ENCODE data around the gene PTGFR. TPM values are rescaled to one million over a fixed set of nuclear protein-coding genes. Genes with fewer than 3 reads are reported as not detected.

PTGFR gene
- total RNA-seq, 2 donors from 2014 or later = 0.35 to 1.1 TPM

DNA sequence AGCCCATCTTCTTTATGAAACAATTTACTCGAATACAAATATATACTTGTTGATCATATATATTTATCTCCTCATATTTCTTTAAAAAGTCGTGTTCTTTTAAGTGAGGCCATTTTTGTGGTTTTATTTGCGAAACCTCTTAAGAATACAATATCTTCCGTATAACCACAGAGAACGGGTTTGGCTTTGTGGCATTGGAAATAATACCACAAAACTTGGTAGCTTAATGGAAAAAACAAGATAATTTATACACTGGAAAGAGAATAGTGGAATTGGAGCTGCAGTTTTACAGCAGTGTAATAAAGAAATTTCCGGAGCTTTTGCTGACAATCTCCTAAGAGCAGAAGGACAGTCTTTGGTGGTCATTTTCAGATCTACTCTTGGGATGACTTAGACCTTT, 29.4 kb downstream of the PTGFR start:
- Histone ChIP-seq H3K4me1 (no peaks in the 10 kb centered on the region), H3K9ac (ENCODE audit: low read depth in 2 of 2, low read length in 2 of 2) (no peak overlapping the region), H3K27ac (no peak overlapping the region), H3K4me3 (no peak overlapping the region), H3K9me3 (no peaks in the 10 kb centered on the region), H3K36me3 (no peaks in the 10 kb centered on the region), H3K27me3 (no peaks in the 10 kb centered on the region)
- intact Hi-C loops (cut with DNase I) = no loop called here
- DNase-seq = no peak
- TF ChIP-seq, protein P1, sequence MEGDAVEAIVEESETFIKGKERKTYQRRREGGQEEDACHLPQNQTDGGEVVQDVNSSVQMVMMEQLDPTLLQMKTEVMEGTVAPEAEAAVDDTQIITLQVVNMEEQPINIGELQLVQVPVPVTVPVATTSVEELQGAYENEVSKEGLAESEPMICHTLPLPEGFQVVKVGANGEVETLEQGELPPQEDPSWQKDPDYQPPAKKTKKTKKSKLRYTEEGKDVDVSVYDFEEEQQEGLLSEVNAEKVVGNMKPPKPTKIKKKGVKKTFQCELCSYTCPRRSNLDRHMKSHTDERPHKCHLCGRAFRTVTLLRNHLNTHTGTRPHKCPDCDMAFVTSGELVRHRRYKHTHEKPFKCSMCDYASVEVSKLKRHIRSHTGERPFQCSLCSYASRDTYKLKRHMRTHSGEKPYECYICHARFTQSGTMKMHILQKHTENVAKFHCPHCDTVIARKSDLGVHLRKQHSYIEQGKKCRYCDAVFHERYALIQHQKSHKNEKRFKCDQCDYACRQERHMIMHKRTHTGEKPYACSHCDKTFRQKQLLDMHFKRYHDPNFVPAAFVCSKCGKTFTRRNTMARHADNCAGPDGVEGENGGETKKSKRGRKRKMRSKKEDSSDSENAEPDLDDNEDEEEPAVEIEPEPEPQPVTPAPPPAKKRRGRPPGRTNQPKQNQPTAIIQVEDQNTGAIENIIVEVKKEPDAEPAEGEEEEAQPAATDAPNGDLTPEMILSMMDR (IDR thresholded peaks at IDR 0.05) = no peak

DNA sequence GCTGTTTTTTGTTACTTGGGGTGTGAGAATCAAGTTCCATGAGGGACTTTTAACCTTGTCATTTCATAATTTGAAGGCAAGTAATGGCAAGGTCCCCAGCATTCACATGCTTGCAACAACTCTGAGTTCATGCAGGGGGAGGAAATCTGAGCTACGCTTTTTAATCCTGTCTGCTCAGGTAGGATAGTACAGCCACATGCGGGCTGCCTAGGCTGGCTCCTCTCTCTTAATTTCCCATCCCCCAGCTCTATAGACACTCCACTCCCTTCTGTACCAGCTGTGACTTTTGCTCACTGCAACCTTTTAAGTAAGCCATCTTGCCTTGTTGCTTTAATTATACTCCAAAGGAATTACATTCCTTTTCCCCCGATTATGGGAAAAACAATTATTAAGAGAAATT, 30.1 kb downstream of the PTGFR start:
- Histone ChIP-seq H3K36me3 (no peaks in the 10 kb centered on the region), H3K4me3 (no peak overlapping the region), H3K9ac (ENCODE audit: low read depth in 2 of 2, low read length in 2 of 2) (no peak overlapping the region), H3K27ac (no peak overlapping the region), H3K27me3 (no peaks in the 10 kb centered on the region), H3K4me1 (no peaks in the 10 kb centered on the region), H3K9me3 (no peaks in the 10 kb centered on the region)
- DNase-seq = no peak
- intact Hi-C loops (cut with DNase I) = no loop called here
- TF ChIP-seq, protein P1 (IDR thresholded peaks at IDR 0.05) = no peak

DNA sequence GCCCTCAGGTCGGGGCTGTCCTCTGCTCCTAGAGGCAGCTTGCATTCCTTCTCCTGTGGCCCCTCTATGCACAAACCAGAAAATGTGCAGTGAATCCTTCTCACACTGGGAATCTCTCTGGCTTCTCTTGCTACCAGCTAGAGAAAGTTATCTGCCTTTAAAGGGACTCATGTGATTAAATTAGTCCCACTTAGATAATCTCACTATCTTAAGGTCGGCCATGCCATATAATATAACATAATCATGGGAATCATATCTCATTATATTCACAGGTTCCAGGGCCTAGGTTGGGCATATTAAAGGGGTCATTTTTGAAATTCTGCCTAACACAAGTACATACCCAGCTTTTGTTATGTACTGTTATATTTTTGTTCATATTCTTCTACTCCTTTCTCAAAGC, 31.4 kb downstream of the PTGFR start:
- intact Hi-C loops (cut with DNase I) = no loop called here
- no peak overlapping the region for H3K4me3 ChIP-seq
- H3K4me1 ChIP-seq = no peaks in the 10 kb centered on the region
- no peaks in the 10 kb centered on the region for H3K9me3 ChIP-seq
- H3K36me3 ChIP-seq = no peaks in the 10 kb centered on the region
- no peak overlapping the region for H3K9ac ChIP-seq (ENCODE audit: low read depth in 2 of 2, low read length in 2 of 2)
- TF ChIP-seq, protein P1 (IDR thresholded peaks at IDR 0.05) = no peak
- DNase-seq = no peak
- H3K27me3 ChIP-seq = no peaks in the 10 kb centered on the region
- no peak overlapping the region for H3K27ac ChIP-seq

- Histone ChIP-seq H3K27ac (no peak overlapping the region), H3K36me3 (no peaks in the 10 kb centered on the region), H3K4me3 (no peak overlapping the region), H3K4me1 (no peaks in the 10 kb centered on the region), H3K27me3 (no peaks in the 10 kb centered on the region), H3K9ac (ENCODE audit: low read depth in 2 of 2, low read length in 2 of 2) (no peak overlapping the region), H3K9me3 (no peaks in the 10 kb centered on the region)
- intact Hi-C loops (cut with DNase I) = no loop called here
- TF ChIP-seq, protein P1 (IDR thresholded peaks at IDR 0.05) = no peak
- no peak for DNase-seq
Observed at GRCh38 chr1:78526496-78526895, 35.7 kb downstream of the PTGFR start.

- TF ChIP-seq, protein P1 (IDR thresholded peaks at IDR 0.05) = no peak
- H3K27me3 ChIP-seq = no peaks in the 10 kb centered on the region
- no peaks in the 10 kb centered on the region for H3K4me1 ChIP-seq
- DNase-seq = no peak
- no peak overlapping the region for H3K4me3 ChIP-seq
- intact Hi-C loops (cut with DNase I) = no loop called here
- no peak overlapping the region for H3K9ac ChIP-seq (ENCODE audit: low read depth in 2 of 2, low read length in 2 of 2)
- H3K36me3 ChIP-seq = no peaks in the 10 kb centered on the region
- no peak overlapping the region for H3K27ac ChIP-seq
- H3K9me3 ChIP-seq = no peaks in the 10 kb centered on the region
Observed at GRCh38 chr1:78527706-78528105, 36.9 kb downstream of the PTGFR start.

GRCh38 chr1:78533527-78533926, 42.8 kb downstream of the PTGFR start:
- DNase-seq = no peak
- Histone ChIP-seq H3K9me3 (no peaks in the 10 kb centered on the region), H3K27me3 (no peaks in the 10 kb centered on the region), H3K9ac (ENCODE audit: low read depth in 2 of 2, low read length in 2 of 2) (no peak overlapping the region), H3K36me3 (no peaks in the 10 kb centered on the region), H3K27ac (no peak overlapping the region), H3K4me1 (no peaks in the 10 kb centered on the region), H3K4me3 (no peak overlapping the region)
- TF ChIP-seq, protein P1 (IDR thresholded peaks at IDR 0.05) = no peak
- intact Hi-C loops (cut with DNase I) = no loop called here
